HCEC 1CT (cell line): ENCODE data around the gene BBX.
"Not testable (repeated sequence)": the region's sequence is repeated elsewhere in the genome, so short reads cannot be mapped to it uniquely, and the experiment has no call there.

Experiments
- DNase-seq: peaks from one replicate; pipeline ENCODE4 v3.0.0-alpha.2; 2017

BBX gene

DNA sequence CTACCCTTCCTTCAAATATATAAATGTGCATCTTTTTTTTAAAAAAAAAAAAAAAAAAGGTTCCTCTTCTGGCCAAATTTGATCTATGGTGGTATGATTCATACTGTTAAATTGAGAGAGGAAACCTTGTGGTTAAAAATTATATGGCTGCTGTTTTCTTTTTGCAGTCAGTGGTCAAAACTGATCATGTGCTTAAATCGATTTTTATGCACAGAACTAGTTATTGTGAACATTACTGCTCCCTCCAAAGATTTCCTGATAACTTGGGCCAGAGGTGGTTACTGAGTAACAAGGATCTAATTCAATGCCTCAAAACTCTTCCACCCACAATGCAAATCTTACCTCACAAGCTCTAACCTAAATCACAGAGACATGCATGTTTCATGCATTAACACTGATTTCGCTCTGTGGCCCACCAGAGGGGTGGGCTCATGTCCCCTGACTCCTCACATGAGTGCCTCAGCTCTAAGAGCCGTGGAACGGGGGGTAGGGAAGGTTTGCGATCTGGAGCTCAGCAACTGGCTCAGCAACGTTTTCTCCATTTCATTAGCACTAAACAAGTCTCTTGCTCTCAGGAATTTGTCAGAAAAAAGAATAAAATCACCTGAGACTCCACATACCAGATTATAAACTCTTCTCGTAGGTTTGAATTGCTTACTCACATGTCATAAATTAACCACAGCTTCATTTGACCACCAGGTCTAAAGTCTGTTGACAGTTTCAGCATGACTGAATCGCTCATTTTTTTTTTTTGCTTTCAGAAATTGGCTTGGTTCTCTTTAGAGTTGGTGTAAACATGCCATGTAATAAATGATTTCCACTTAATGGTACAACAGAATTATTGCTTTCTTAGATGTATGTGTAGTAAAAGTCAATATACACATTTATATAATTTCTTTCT lies 287.7 kb downstream of the BBX start:
- DNase-seq, result peak; percentile 43

GRCh38 chr3:107813026-107813425 lies 290.3 kb downstream of the BBX start:
- no peak for DNase-seq

- DNase-seq, result no peak
Measured at GRCh38 chr3:107816107-107816506, 293.3 kb downstream of the BBX start.

- DNase-seq, result no peak
Measured at GRCh38 chr3:107817076-107817475, 294.3 kb downstream of the BBX start.

- DNase-seq, result no peak
Measured at GRCh38 chr3:107818025-107818424, 295.3 kb downstream of the BBX start.

DNA sequence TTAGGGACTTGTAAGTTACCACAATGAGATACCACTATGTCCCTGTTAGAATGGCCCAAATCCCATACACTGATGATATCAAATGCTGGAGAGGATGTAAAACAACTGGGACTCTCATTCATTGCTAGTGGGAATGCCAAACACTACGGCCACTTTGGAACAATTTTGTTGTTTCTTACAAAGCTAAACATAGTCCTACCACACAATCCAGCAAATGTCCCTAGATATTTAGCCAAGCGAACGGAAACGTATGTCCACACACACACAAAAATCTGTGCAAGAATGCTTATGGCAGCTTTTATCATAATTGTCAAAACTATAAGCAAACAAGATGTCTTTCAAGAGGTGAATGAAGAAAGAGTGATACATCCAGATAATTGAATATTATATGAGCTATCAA lies 296.9 kb downstream of the BBX start:
- no peak for DNase-seq

DNA sequence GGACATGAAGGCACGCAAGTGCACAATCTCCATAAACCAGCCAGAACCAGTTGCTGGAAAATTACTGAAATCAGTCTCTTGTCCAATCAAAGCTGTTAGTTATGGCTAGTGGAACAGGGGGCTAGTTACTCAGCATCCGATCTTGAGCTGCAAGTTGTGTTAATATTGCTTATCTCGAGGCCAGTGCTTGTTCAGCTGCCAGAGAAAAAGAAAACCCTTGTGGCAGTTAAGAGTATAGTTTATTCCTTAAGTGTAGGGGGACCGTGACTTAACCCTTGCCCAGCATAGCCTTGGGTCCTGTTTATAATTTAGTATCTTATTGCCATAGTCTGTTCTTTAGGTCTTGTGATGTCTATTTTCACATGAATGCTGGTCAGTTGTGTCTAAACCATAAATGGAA lies 299.5 kb downstream of the BBX start:
- DNase-seq, result no peak

- no peak for DNase-seq
Measured at GRCh38 chr3:107824822-107825371, 302.1 kb downstream of the BBX start.

GRCh38 chr3:107825556-107825955 lies 302.8 kb downstream of the BBX start:
- no peak for DNase-seq

DNA sequence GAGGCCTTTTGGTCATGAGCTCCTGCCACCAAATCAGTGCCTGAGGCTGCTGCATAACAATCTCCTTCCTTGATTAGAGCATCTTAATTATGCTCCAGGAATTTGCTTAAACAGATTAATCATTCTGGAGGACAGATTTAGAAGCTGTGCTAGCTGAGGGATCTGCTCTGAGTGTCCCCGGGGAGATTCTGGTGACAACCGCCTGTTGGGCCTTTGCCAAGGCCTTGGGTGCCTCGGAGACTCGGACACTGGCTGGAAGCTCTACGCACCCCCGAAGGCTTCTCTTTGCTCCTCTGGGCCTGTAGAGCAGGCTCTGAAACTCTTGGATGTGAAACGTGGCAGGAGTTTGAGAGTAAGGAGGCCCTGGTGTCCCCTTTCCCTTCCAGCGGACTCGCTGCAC lies 304.0 kb downstream of the BBX start:
- DNase-seq, result no peak

- no peak for DNase-seq
Measured at GRCh38 chr3:107829185-107829584, 306.4 kb downstream of the BBX start.

DNA sequence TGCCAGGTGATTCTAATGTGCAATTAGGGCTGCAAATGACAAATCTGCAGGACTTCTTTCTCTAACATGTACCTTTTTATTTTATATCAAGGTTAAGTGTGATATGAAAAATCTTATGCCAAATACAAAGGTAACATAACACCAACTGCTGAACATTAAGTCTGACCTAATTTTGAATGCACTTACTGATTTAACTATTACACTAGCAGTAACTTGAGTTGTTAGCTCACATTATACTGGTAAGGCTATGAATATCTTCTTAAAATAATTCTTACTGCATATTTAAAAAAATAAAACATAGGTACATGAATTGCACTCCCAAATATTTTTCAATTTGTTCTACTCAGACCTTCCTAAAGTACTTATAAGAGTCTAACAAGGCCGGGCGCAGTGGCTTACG lies 308.8 kb downstream of the BBX start:
- no peak for DNase-seq

DNA sequence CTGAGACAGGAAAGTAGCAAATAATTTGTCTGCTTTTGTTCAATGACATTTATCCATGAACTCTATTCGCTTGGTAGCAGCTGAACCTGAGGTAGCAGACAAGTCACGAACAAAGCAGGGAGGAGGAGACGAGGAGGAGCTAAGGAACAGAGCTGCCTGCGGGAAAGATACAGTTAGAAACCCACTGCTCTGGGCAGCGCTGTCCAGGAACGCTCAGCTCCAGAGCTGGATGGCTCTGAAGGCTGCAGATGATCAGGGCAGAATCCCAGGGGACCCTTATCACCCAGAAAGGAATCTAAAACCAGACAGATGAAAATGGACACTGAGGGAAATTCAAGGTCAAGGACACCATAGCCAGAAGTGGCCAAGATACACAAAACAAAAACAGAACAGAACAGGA lies 310.3 kb downstream of the BBX start:
- DNase-seq, result no peak

- no peak for DNase-seq
Measured at GRCh38 chr3:107833722-107834416, 311.1 kb downstream of the BBX start.

DNA sequence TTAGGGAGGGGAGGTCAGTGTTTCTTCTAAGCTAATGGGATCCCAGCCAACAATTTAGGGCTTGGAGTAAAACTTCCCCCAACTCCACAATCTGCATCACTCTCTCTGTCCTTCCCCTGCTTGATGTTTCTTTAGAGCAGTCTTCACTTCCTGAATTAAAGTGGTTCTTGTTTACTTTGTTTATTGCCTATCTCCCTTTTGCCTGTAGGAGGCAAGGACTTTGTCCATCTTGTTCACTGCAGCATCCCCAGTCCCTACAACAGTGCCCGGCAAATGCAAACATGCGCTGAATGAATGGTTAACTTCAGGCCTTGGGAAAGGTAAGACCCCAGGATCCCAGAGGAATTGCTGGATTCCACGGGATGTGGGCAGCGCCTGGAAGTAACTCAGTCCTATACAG lies 312.2 kb downstream of the BBX start:
- not testable (repeated sequence) for DNase-seq

- no peak for DNase-seq
Measured at GRCh38 chr3:107837895-107838612, 315.3 kb downstream of the BBX start.

GRCh38 chr3:107841831-107842230 lies 319.1 kb downstream of the BBX start:
- DNase-seq, result no peak

DNA sequence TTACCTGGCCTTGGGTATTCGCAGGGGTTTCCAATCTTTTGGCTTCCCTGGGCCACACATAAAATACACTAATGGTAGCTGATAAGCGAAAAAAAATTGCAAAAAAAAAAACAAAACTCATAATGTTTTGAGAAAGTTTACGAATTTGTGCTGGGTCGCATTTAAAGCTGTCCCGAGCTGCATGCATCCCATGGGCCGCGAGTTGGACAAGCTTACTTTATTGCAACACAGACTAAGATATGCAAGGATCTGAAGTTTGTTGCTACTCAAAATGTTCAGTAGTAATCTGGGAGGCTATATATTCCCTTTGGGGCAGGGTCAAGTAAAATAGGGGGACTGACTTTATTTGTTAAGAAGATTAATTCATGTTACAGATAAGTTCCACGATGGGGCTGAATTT lies 320.2 kb downstream of the BBX start:
- no peak for DNase-seq

GRCh38 chr3:107845380-107846278 lies 322.9 kb downstream of the BBX start:
- peak; percentile 7 for DNase-seq

DNA sequence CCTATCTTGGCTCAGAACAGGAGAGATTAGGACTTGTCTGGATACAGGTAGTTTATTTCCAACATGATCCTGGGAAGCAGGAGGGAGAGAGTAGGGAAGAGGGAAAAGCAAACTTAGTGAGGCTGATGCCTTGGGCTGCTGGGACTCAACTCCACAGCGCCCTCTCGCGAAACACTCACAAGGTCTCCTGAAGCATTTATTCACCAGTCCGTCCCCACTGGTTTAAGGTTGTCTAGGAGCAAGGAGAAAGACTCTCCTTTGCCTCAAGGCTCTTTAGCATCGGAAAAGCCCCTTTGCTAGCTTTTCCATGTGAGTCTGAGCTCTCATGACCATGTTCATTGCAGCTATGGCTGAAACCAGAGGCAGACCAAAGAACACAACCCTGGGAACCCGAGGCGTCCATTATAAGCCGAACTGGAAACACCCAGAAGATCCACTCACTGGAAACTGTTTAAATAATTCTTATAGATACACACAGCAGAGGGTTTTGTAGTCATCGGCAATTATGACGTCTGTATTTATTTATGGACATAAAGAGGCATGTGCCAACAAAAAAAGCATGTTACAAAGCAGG lies 323.6 kb downstream of the BBX start:
- peak; percentile 50 for DNase-seq

DNA sequence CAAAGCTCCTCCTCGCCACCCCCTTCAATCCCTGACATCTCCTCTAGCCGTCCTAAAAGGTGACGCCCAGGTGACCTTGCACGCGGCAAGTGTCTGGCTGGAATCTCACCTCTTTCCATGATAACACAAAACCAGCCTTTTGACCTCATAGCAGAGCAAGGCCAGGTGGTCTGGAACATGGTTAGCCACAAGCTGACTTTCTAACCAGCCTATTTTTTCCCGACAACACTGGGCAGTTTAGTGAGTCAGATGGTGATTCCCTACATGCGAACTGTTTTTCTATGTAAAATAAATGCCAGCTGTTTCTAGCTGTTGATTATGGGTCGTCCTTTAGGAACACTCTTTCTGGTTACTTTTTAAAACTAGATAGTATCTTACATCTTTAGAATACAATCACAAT lies 325.0 kb downstream of the BBX start:
- DNase-seq, result no peak

DNA sequence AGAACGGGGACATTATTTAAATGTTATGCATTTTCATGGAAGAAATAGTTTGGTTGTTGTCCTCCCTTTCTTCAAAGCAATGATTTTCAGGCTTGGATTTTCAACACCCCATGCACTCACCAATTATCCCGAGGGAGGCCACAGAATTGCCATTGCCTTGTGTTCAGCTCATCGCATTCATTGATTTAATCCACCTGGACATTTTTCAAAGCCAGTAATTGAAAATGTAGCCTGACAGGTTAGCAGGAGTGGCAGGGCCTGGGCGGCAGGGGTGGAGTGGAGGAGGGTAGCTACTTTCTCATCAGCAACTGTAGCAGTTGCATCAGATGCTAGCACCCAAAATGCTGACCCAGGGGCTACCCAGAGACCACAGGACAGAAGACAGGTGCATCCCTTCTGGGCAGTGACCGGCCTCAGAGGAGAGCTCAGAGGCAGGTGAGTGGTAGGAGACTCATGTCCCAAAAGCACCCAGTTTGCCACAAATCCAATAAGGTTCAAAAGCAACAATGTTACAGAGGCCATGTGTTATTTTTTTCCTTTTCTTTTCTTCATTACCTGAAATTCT lies 325.7 kb downstream of the BBX start:
- DNase-seq, result no peak
